Brain pericyte (primary cell): ENCODE results near the gene KLHL22.
"Not testable (repeated sequence)": the region's sequence is repeated elsewhere in the genome, so short reads cannot be mapped to it uniquely, and the experiment has no call there.

Experiments
- DNase-seq: peaks from one replicate; pipeline ENCODE4 v3.0.0-alpha.2; 2012; ENCODE audit warnings: low read depth, low spot score

KLHL22 gene

GRCh38 chr22:20504293-20504922 lies 8.8 kb upstream of the KLHL22 start:
- not testable (repeated sequence) for DNase-seq

- DNase-seq, result no peak
These were observed 8.2 kb upstream of the KLHL22 start for GRCh38 chr22:20503816-20504215.

GRCh38 chr22:20499769-20500168 lies 4.2 kb upstream of the KLHL22 start:
- DNase-seq, result no peak

- DNase-seq, result no peak
These were observed 3.3 kb upstream of the KLHL22 start for GRCh38 chr22:20498913-20499312.

- DNase-seq, result no peak
These were observed 1.8 kb upstream of the KLHL22 start for GRCh38 chr22:20497426-20497825.

GRCh38 chr22:20495861-20496681 lies 476 bp upstream of the KLHL22 start:
- peak; percentile 55 for DNase-seq

- DNase-seq, result no peak
These were observed 4.2 kb downstream of the KLHL22 start for GRCh38 chr22:20491346-20491745.

- DNase-seq, result no peak
These were observed 4.7 kb downstream of the KLHL22 start for GRCh38 chr22:20490941-20491307.

- DNase-seq, result no peak
These were observed 5.2 kb downstream of the KLHL22 start for GRCh38 chr22:20490183-20490940.

GRCh38 chr22:20488946-20489345 lies 6.6 kb downstream of the KLHL22 start:
- DNase-seq, result no peak

- no peak for DNase-seq
These were observed 7.9 kb downstream of the KLHL22 start for GRCh38 chr22:20487715-20488114.

GRCh38 chr22:20486229-20486628 lies 9.4 kb downstream of the KLHL22 start:
- no peak for DNase-seq

- no peak for DNase-seq
These were observed 10.5 kb downstream of the KLHL22 start for GRCh38 chr22:20484948-20485683.

GRCh38 chr22:20483771-20484170 lies 11.8 kb downstream of the KLHL22 start:
- no peak for DNase-seq

- not testable (repeated sequence) for DNase-seq
These were observed 12.5 kb downstream of the KLHL22 start for GRCh38 chr22:20483143-20483506.

GRCh38 chr22:20479612-20480196 lies 15.9 kb downstream of the KLHL22 start:
- no peak for DNase-seq

GRCh38 chr22:20478059-20478458 lies 17.5 kb downstream of the KLHL22 start:
- not testable (repeated sequence) for DNase-seq

GRCh38 chr22:20475569-20475968 lies 20.0 kb downstream of the KLHL22 start:
- DNase-seq, result not testable (repeated sequence)

- DNase-seq, result no peak
These were observed 20.5 kb downstream of the KLHL22 start for GRCh38 chr22:20475115-20475436.

GRCh38 chr22:20472629-20473442 lies 22.8 kb downstream of the KLHL22 start:
- no peak for DNase-seq
